Measurements from ENCODE around the gene OSBPL8.

Gene OSBPL8

DNA sequence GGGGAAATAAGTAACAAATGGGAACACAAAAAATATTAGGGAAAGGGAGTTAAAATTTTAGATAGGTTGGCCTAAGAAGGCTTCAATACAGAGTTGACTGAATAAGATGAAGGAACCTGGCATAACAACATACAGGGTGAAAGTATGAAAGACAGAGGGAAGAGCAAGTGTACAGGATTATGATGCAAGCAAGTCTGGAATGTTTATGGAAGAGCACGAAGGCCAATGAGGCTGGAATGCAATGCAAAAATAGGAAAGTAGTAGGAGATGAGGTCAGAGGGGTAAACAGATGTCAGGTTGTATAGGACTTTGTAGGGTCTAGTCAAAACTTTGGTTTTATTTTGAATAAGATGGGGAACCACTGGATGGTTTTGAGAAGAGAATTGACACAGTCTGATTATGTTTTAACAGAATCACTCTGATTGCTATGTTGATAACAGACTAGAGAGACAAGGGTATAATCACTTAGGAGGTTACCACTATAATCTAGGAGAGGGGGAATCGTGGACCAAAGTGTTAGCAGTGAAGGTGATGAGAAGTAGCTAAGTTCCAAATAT lies 96.8 kb downstream of the OSBPL8 start:
- no peak for DNase-seq

DNA sequence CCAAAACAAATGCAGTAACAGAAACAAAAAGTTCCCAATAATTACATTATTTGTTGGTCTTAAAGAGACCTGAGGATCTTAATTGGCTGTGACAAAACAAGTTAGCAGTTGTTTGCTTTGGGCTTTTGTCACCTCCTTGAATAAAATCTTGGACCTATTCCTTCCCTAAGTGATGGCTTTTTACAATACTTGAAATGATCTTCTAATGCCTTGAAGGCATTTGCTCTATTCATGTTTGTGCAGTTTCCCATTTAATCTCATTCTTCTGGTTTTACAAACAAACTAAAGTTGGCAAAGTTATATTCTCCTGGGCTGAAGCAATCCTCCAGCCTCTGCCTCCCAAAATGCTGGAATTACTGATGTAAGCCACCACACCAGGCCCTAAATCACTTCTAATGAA lies 98.8 kb downstream of the OSBPL8 start:
- DNase-seq = no peak

DNA sequence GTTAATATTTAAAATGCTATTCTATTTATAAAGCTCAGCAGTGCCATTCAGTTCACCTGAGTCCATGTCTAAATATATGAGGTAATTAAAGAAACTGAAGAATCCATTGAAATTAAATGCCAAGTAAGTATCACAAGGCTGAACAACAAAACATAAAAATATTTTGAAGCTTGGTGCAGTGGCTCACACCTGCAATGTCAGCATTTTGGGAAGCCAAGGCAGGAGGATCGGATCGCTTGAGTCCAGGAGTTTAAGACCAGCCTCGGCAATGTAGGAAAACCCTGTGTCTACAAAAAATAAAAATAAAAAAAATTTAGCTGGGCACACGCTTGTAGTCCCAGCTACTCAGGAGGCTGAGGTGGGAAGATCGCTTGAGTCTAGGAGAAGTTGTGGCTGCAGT lies 101.8 kb downstream of the OSBPL8 start:
- DNase-seq = no peak

DNA sequence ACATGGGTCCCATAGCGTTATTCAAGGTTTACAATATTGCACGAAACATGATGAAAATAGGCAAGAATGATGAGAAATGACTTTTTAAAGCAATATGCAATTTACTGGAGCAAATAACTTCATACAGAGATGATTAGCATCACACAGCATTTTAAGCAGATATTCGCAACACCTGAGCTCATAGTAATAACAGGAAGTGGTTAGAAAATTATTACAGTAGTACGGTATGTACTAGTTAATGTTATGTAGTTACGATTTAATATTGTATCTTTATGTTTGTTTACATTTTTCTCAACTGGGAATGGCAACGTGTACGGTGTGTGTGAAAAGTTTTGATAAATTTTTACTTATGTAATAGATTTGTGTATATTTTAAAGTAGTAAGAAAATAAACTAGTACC lies 102.6 kb downstream of the OSBPL8 start:
- DNase-seq = no peak

DNA sequence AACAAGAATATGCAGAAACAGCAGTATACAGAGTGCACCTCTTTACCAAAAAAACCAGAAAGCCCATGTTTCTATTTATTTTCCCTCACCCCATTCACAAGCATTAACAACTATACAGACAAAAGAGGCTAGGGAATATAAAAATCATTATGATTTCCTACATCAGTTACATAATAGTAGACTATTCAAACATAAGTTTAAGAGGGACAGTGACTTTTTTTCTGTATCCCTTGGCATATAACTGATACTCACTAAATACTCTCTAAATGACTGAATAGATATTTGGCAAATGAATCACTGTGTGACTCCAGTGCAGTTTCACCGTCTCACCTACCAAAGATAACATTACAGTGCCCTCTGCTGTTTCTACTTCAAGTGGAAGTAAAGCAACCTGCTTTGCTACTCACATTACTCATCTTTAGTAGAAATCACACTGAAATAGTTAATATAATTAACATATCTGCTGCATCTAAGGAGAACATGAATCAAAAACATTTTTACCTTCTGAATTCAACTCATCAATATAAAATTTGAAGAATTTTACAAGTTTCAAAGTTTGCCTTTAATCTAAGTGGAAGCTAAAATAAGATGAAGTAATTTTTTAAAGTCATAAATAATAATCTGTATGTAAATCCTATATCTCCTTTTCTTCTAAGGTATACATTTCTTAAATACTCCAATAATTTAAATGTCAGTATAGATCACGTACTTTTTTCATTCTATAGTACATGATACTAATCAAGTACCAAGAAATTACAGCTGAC lies 103.8 kb downstream of the OSBPL8 start:
- peak; percentile 23 for DNase-seq

DNA sequence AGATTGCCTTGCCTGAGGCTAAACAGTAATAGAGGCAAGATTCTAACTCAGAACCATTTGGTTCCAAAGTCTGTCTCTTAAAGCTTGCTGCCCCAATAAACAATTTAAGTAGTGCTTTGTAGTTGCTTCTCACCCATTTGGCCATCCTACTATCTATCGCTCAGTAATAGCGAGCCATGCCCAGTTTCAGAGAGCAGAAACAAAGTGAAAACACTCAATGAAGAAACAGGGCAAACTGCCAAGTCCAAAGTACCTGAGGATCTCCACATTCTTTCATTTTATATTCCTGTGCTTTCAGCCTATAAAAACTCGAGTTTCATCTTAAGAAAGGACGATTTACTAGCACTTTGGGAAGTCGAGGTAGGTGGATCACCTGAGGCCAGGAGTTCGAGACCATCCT lies 108.0 kb downstream of the OSBPL8 start:
- no peak for DNase-seq

DNA sequence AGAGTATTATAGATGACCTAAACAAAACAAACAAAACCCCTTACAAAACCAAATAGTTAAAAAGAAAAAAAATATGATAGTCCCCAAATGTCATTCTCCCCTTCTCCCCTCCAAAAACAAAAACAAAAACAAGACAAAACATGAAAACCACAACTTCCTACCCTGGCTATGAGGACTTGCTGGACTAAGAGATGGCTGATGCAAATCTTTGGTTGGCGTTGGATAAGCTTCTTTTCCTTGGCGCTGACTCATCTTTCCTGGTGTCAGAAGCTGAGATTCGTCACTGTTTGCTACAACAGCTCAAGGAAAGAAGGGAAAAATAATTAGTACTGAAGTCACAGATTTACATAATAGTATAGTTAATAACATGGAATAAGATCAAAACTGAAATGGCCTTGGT lies 108.9 kb downstream of the OSBPL8 start:
- peak; percentile 70 to 81 for DNase-seq

DNA sequence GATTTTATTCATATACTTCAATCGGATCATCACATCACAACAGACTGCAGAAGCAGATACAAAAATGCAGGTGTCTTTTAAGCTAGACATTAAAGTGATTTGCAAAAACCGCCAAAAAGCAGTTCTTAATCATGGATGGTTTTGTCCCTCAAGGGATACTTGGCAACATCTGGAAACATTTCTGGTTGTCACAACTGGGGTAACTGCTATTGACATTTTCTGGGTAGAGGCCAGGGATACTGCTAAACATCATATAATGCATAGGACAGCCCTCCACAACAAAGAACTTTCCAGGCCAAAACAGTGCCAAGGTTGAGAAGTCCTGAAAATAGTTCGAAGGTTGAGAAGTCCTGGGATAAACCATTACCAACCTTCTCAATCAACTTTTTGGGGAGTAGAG lies 109.6 kb downstream of the OSBPL8 start:
- DNase-seq = no peak

DNA sequence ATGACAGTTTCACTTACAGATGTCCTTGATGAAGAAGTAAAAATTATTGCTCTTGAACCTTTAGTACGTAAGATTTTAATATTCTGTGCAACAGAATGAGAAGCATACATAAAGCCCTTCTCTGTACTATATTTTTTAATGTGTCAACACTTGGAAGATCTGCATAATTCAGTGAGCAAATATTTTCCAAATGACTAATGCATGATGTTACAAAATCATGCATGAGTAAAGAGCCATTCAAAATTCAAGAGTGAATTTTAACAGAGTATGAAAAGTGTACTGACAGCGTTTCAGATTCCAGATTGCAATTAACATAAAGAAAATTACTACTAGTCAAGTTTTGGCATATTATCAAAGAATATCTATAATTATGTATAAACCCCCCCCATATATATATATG lies 110.0 kb downstream of the OSBPL8 start:
- peak; percentile 7 to 58 for DNase-seq

DNA sequence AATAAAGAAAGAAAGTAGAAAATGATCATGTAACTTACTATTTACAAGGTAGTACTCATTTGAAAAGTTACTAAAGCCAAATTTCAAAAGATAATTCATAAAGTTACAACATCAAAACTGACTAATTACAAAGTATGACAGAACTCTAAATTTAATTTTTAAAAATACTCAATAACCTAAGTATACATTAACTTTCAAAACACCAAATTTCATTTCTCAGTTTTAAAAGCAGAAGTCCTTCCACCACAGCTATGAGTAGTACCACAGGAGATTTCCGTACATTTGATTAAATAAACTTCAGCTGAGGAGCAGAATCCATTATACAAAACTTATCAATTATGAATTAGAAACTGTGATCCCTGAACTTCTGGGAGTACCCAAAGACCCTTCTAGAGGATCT lies 110.6 kb downstream of the OSBPL8 start:
- peak; percentile 30 to 69 for DNase-seq

DNA sequence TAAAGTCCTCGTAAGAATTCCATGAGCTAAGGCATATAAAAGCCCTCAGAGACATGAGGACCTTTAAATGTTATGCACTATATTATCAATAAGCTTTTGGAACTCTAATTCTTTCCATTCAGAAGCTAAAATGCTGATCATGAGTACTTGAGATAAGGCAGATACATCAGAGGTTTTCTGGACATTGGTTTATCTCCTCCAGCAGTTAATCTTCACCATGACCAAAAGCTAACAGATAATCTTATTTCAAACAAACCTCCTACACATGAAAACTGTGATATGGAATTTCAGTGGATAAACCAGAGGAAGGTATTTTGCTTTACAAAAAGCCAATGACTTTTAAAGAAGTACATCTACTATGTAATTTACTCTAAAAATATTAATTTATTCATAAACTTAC lies 113.5 kb downstream of the OSBPL8 start:
- DNase-seq = no peak

DNA sequence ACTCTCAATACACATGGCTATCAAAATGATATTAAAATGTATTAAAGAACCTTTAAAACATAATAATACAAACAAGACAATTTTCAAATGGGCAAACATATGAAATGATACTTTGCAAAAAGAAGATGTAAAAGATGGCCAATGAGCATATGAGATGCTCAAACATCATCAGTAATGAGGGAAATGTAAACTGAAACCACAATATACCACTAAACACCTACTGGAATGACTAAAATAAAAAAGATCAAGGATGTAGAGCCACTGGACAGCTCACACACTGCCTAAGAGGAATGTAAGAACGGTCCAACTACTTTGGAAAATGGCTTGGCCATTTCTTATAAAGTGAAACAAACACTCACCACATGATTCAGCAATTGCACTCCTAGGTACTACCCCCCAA lies 114.1 kb downstream of the OSBPL8 start:
- DNase-seq = no peak

DNA sequence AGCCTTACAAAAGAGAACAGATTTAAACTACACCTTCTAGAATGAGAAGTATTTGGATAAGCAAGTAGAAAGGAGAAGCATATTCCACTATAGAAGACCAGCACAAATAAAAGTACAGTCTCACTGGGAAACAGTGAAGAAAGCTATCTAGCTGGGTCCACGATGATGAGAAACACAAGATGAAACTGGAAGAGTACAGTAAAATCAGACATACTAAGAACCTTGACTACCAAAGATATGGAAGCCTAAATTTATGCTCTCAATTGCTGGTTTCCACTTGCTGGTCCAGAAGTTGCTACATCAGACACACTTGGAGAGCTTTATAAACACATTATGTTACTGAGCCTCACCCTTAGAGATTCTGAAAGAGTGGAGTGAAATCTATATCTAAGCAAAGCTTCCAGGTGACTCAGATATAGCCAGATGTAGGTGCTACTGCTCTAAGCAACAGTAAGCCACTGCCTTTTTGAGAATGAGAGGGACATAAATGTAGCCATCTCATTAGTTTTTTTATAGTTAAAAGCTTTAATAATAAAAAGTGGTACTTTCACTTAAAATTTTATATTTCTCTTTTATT lies 115.1 kb downstream of the OSBPL8 start:
- no peak for DNase-seq

DNA sequence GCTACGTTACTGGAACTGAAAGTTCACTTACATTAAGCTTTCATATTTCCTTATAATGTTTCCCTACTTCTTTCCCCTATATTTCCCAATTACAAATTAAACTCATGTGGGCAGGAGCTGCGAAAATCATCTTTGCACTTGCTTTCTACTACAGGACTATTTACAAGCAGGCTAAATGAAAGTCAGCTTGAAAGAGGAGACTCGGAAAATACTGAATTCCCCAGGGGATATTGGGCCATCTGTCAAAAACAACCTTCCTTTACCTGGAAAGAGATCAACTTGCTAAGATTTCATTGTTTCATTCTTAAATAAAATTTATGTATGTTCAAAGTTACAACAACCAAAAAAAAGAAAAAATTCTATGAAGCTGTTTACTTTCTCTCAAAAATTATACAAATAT lies 118.6 kb downstream of the OSBPL8 start:
- DNase-seq = no peak

DNA sequence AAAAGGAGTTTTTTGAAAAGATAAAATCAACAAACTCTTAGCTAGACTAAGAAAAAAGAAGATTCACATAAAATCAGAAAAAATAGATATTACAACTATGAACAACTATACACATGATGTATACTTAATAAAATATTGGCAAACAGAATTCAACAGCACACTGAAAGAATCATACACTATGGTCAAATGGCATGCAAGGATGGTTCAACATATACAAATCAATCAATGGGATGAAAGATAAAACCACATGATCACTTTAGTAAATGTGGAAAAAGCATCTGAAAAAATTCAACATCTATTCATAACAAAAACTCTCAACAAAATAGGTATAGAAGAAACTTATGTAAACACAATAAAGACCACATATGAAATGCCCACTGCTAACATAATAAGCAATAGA lies 126.8 kb downstream of the OSBPL8 start:
- DNase-seq = no peak

DNA sequence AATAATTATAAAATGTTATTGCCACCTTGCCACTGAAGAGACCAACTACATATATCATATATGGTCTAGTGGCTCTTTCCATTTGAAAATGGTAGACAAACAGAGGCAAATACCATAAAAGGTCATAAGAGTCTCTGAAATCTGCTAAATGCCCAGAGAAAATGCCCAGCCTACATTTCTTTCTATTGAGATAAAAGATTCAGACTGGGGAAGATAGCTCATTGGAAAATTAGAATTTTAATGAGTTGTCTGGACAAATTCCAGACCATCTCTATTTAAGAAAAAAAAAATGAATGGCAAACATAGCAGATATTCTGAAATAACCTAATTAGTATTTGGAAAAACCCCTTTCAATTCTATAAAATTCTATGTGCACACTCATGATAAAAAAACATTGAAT lies 131.5 kb downstream of the OSBPL8 start:
- DNase-seq = no peak

DNA sequence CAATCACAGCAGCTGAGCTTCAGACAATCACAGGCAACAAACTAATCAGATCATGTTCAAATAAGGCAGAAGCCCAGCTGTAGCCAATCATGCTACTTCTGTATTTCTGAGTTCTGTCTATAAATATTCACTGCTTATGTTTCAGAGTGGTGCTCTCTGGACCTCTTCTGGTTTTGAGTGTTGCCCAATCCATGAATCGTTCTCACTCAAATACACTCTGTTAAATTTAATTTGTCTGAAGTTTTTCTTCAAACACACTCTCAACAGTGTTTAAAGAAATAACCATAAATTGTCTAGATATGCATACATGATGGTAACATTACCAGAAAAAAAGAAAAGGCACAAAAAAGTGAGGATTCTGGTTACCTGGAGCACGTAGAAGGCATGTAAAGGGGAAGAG lies 133.4 kb downstream of the OSBPL8 start:
- peak; percentile 7 to 17 for DNase-seq

DNA sequence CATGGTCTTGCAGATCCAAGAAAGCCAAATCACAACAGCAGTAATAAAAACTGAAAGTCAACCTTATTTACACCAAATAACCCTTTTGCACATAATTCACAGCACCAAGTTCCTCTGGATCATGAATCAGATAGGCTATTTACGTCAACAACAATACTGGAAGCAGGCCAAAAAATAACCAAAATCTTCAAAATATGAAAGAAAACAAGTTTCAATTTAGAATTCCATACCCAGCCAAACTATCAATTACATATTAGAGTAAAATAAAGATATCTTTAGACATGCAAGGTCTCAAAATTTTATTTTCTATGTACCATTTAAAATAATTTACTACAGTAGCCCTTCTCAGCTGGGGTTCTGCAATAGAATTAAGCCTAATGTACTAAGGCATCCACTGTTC lies 134.6 kb downstream of the OSBPL8 start:
- no peak for DNase-seq

DNA sequence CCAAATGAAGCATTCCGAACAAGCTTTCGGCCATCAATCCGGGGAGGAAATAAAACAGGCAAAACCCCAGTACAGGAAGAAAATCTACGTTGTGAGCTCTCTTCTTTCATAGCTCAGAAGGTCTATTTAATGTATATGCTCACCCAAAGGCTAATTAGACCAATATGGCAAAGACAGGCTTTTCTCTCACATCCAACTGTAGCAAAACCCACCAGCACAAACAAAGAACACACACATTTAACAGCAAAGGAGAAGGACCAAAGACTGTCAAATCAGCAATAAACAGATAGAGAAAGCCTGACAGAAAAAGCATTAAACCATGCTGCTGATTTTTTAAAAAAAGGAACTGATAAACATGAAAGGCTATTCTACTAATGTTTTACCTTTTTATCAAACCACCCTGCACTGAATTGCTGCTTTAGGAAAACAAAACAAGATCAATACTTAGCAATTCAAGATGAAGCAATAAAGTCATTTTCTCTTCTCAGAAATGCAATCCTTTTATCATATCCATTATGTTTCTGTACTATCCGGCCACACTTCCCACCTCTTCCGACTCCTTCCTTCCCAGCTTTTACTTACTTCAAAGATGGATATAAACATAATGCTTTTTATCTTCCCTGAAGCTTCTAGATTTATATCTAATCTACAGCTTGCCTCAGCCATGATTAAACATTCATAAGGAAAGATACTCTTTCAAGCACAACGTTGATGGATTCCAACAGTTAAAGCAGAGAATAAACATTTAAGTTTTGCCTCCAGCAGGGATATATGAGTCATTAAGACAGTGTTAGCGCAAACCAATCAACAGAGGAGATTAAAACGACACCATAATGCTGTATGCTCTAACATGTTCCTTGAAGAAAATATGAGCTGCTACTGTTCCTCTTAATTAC lies 136.8 kb downstream of the OSBPL8 start:
- DNase-seq = no peak

DNA sequence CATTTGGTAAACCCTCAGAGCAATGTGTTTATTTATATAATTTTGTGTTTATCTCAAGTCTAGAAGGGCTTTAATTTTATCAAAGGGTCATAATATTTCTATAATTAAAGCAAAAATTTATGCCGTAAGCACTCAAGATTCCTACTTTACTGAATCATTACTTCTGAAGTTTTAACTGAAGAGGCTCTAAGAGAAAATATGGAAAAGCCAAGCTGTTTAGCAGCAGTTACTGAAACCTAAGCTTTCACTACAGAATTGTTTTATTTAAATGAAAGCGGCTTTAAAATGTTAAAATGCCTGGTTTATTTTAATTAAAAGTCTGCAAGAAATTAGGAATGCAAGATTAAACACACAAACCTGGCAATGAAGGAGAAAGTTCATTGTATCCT lies 137.4 kb downstream of the OSBPL8 start:
- no peak for DNase-seq

DNA sequence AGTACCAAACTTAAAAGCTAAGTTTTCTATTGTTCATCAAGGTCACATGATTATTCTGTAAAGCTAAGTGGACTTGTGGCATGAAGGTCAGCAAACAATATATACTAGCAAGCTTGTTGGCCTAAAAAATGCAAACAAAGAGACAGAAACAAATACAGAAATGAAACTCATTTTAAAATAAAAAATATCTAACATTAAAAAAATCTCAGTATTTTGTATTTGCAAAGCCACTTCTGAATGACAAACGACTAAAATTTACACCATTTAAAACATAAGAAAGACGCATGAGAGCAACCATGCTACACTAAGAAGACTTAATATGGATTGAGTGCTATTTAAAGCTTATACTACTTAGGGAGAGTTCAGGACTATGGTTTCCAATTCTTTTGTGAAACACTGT lies 138.5 kb downstream of the OSBPL8 start:
- DNase-seq = no peak

DNA sequence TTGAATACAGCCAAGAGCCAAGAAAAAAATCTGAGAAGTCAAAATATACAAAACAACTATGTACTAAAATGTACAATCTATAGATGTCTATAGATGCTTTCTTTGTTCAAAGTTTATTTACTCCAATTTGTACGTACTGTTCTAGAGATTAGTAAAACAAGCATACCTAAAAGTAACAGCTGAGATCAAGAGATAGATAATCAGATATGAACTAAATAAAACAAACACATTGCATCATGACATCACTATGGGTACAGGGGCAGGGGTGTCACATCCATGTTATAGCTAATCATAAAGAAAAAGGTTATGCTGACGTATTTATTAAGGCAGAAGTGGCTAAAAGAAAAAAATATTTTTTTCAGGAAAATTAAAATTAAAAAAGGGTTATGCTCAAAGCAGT lies 139.3 kb downstream of the OSBPL8 start:
- DNase-seq = no peak

DNA sequence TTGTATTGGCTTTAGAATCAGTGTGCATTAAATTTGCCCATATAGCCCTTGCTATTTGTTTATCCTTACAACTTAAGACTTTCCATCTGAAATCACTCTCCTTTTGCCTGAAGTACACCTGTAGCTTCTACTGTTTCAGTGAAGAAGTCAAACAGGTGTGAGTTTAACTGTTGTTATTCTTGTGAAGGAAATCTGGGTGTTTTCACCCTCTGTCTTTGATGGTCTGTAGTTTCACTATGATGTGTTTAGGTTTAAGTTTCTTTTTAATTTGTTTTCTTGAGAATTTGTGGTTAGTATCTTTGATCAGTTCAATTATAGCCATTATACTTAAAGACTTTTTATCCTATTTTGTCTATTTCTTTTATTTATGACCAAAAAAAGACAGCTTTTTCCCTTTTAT lies 142.5 kb downstream of the OSBPL8 start:
- no peak for DNase-seq

DNA sequence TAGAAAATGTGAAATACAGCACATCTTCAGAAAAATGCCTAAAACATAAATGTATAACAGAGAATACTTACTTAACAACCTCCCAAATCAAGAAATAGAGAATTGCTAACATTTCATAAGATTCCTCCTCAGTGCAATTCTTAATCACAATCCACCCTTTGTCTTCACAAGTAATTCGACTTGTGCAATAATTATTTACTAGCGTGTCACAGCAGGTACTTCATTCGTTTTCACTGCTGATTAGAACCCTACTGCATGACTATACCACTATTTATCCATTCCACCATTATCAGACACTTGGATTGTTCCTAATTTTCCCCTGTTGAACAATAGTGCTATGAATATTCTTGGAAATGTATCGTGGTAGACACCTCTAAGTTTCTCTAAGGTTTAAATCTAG lies 146.4 kb downstream of the OSBPL8 start:
- DNase-seq = no peak
